22Rv1 (cell line): ENCODE measurements around the gene GAL.

Experiments
- H3K27ac ChIP-seq: fragments of 450-650 bp; 2 replicates; pipeline ENCODE4 v1.5.1; 2017
- ZFX ChIP-seq: fragments of 450-650 bp; IDR thresholded peaks from 2 replicates; pipeline ENCODE4 v1.6.1; 2017; ENCODE audit warnings: antibody characterized with exemption, borderline replicate concordance
- TF ChIP-seq, protein P1 (sequence below): fragments of 450-650 bp; IDR thresholded peaks from 2 replicates; pipeline ENCODE4 v1.5.1; 2017; ENCODE audit warnings: mild to moderate bottlenecking

GAL gene

DNA sequence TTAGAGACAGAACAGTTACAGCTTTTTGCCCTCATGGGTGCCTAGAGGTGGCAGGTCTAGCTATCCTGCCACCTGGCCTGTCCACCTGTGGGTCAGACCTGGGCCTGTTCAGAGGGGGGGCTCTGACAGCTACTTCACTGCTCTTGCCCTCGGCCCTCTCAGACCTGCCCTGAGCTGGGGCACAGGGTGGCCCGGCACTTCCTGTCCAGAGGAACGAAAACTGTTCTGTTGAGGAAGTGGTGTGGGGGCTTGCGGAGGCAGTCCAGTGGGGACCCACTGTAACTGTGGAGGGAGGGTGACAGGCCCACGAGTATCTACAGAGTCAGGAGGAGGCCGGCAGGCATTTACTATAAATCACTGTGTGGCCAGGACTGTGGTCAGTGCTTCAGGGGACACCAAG lies 50.8 kb downstream of the GAL start:
- no peak for TF ChIP-seq ZFX
- TF ChIP-seq, protein P1, sequence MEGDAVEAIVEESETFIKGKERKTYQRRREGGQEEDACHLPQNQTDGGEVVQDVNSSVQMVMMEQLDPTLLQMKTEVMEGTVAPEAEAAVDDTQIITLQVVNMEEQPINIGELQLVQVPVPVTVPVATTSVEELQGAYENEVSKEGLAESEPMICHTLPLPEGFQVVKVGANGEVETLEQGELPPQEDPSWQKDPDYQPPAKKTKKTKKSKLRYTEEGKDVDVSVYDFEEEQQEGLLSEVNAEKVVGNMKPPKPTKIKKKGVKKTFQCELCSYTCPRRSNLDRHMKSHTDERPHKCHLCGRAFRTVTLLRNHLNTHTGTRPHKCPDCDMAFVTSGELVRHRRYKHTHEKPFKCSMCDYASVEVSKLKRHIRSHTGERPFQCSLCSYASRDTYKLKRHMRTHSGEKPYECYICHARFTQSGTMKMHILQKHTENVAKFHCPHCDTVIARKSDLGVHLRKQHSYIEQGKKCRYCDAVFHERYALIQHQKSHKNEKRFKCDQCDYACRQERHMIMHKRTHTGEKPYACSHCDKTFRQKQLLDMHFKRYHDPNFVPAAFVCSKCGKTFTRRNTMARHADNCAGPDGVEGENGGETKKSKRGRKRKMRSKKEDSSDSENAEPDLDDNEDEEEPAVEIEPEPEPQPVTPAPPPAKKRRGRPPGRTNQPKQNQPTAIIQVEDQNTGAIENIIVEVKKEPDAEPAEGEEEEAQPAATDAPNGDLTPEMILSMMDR: no peak
- no peak overlapping the region for H3K27ac ChIP-seq

DNA sequence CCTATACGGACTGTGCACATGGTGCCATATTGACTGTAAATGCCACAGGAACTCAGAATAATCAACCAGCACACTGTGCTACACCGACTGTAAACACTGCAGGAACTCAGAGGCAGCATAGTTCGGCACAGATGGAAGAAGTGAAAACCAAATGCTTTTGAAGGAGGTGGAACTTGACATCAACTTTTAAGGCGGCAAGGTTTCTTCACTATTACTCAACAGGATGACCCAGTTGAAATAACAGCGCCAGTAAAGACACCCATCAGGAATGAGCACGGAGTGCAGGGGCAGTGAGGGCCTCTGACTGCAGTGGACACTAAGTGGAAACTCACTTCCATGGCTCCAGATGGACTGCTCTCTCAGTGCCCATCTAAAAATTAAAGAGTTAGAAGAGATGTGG lies 51.3 kb downstream of the GAL start:
- H3K27ac ChIP-seq: no peak overlapping the region

More for the DNA sequence above, 51.3 kb downstream of the GAL start:
- TF ChIP-seq, protein P1: no peak
- TF ChIP-seq ZFX: no peak
